ENCODE data around the gene WNK3.

- no peak for TF ChIP-seq EP300 (IDR thresholded peaks at IDR 0.05)
- TF ChIP-seq CTCF (IDR thresholded peaks at IDR 0.05) = no peak
- TF ChIP-seq POLR2A (IDR thresholded peaks at IDR 0.05) = no peak
These were observed 119.3 kb downstream of the WNK3 start for GRCh38 chrX:54238588-54238987.
